Measurements from ENCODE around the gene ERH.

GRCh38 chr14:69363055-69363454 is 35.0 kb downstream of the ERH start:
- TF ChIP-seq CTCF (IDR thresholded peaks at IDR 0.05) (peak in 3 of 4 donors; percentile 6 to 26 (median 14)), POLR2A (IDR thresholded peaks at IDR 0.05) (no peak)
